Kidney capillary endothelial cell (primary cell): Measurements from ENCODE around the gene RPAP2.

ENCODE experiments used
- DNase-seq: peaks from one replicate; pipeline ENCODE4 v3.0.0-alpha.2; 2018; ENCODE audit warnings: low spot score

The RPAP2 gene

GRCh38 chr1:92447033-92447681 lies 148.3 kb downstream of the RPAP2 start:
- DNase-seq, result no peak

GRCh38 chr1:92447976-92448375 lies 149.1 kb downstream of the RPAP2 start:
- no peak for DNase-seq
